Measurements from ENCODE around the gene SEZ6.

DNA sequence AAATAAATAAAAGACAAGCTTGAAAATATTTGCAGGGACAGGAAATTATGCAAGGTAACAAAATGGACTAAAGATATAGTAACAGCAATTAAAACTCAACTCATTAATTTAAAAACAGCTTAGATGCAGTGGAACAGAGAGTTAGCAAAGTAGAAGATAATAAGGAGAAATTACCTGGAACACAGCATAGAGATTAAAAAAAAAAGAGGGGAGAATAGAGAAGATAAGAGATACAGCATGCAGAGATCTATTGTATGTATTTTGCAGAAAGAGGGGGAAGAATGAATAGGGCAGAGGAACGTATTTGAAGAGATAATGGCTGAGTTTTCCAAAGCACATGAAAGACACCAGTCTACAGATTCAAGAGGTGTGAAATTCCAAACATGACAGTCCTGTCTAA lies 28.7 kb upstream of the SEZ6 start:
- TF ChIP-seq, protein P1, sequence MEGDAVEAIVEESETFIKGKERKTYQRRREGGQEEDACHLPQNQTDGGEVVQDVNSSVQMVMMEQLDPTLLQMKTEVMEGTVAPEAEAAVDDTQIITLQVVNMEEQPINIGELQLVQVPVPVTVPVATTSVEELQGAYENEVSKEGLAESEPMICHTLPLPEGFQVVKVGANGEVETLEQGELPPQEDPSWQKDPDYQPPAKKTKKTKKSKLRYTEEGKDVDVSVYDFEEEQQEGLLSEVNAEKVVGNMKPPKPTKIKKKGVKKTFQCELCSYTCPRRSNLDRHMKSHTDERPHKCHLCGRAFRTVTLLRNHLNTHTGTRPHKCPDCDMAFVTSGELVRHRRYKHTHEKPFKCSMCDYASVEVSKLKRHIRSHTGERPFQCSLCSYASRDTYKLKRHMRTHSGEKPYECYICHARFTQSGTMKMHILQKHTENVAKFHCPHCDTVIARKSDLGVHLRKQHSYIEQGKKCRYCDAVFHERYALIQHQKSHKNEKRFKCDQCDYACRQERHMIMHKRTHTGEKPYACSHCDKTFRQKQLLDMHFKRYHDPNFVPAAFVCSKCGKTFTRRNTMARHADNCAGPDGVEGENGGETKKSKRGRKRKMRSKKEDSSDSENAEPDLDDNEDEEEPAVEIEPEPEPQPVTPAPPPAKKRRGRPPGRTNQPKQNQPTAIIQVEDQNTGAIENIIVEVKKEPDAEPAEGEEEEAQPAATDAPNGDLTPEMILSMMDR (IDR thresholded peaks at IDR 0.05), result no peak
- TF ChIP-seq POLR2A (IDR thresholded peaks at IDR 0.05) (no peak), POLR2AphosphoS5 (IDR thresholded peaks at IDR 0.05; ENCODE audit: insufficient read depth in 1 of 2, low read depth in 1 of 2) (no peak)

Measured in vagina (tissue), 2 donors.